KMS-11 (cell line): ENCODE measurements around the gene CRB2.

Source experiments
- H2AFZ ChIP-seq: fragments of 200-600 bp; sonication (generic); 2 replicates; pipeline ENCODE4 v1.6.1; 2016; ENCODE audit warnings: antibody characterized with exemption, mixed run types, low read depth
- H3K27ac ChIP-seq: fragments of 200-600 bp; sonication (generic); 2 replicates; pipeline ENCODE4 v1.6.1; 2016; ENCODE audit warnings: mild to moderate bottlenecking, mixed run types
- H3K27me3 ChIP-seq: fragments of 200-600 bp; sonication (generic); 2 replicates; pipeline ENCODE4 v1.6.1; 2017; ENCODE audit warnings: mild to moderate bottlenecking, low read depth, mixed run types, moderate library complexity; ENCODE audit not compliant: insufficient read depth
- H3K36me3 ChIP-seq: fragments of 200-600 bp; sonication (generic); 2 replicates; pipeline ENCODE4 v1.6.1; 2017; ENCODE audit warnings: mild to moderate bottlenecking, mixed run types; ENCODE audit not compliant: insufficient read depth
- H3K4me1 ChIP-seq: fragments of 200-600 bp; sonication (generic); 2 replicates; pipeline ENCODE4 v1.6.1; 2016; ENCODE audit warnings: mild to moderate bottlenecking, low read depth, mixed run types; ENCODE audit not compliant: poor library complexity, severe bottlenecking
- H3K4me2 ChIP-seq: fragments of 200-600 bp; sonication (generic); 2 replicates; pipeline ENCODE4 v1.7.0; 2016; ENCODE audit warnings: mild to moderate bottlenecking, mixed run types
- H3K4me3 ChIP-seq: fragments of 200-600 bp; sonication (generic); IDR thresholded peaks from 2 replicates; pipeline ENCODE4 v1.6.1; 2017; ENCODE audit warnings: low read depth, low read length, mixed read lengths; ENCODE audit not compliant: insufficient read depth
- H3K79me2 ChIP-seq: fragments of 200-600 bp; sonication (generic); 2 replicates; pipeline ENCODE4 v1.6.1; 2016; ENCODE audit warnings: low read depth, mixed run types; ENCODE audit not compliant: insufficient read depth
- H3K9ac ChIP-seq: fragments of 200-600 bp; sonication (generic); 2 replicates; pipeline ENCODE4 v1.6.1; 2016; ENCODE audit warnings: mild to moderate bottlenecking, mixed run types
- H4K20me1 ChIP-seq: fragments of 200-600 bp; sonication (generic); 2 replicates; pipeline ENCODE4 v1.6.1; 2016; ENCODE audit warnings: mild to moderate bottlenecking, mixed run types; ENCODE audit not compliant: insufficient read depth
- CTCF ChIP-seq: fragments of 200-600 bp; sonication (generic); conservative IDR thresholded peaks from 2 replicates; pipeline ENCODE4 v1.6.1; 2017; ENCODE audit warnings: low read depth, mild to moderate bottlenecking, antibody characterized with exemption, low read length, moderate library complexity, mixed read lengths

CRB2 gene

GRCh38 chr9:123375469-123376132 is 19.6 kb downstream of the CRB2 start:
- no peaks in the 10 kb centered on the region for H4K20me1 ChIP-seq
- H2AFZ ChIP-seq: no peak overlapping the region
- H3K4me2 ChIP-seq: no peak overlapping the region
- TF ChIP-seq CTCF: no peak
- no peaks in the 10 kb centered on the region for H3K4me1 ChIP-seq
- H3K27ac ChIP-seq: no peak overlapping the region
- H3K27me3 ChIP-seq: peaks cover 26% of the 10 kb centered on the region
- H3K4me3 ChIP-seq: no peak overlapping the region
- no peaks in the 10 kb centered on the region for H3K79me2 ChIP-seq
- H3K36me3 ChIP-seq: no peaks in the 10 kb centered on the region
- H3K9ac ChIP-seq: no peak overlapping the region

- no peak overlapping the region for H3K27ac ChIP-seq
Measured at GRCh38 chr9:123376218-123377071, 20.4 kb downstream of the CRB2 start.

GRCh38 chr9:123377211-123377971 is 21.4 kb downstream of the CRB2 start:
- Histone ChIP-seq H3K27me3 (peaks cover 15% of the 10 kb centered on the region), H4K20me1 (no peaks in the 10 kb centered on the region), H3K79me2 (no peaks in the 10 kb centered on the region), H3K9ac (no peak overlapping the region), H3K4me2 (no peak overlapping the region), H3K27ac (no peak overlapping the region), H3K4me1 (no peaks in the 10 kb centered on the region), H2AFZ (no peak overlapping the region), H3K4me3 (no peak overlapping the region), H3K36me3 (no peaks in the 10 kb centered on the region)
- no peak for TF ChIP-seq CTCF

More at GRCh38 chr9:123376218-123377071, 20.4 kb downstream of the CRB2 start:
- Histone ChIP-seq H3K27me3 (peaks cover 24% of the 10 kb centered on the region), H2AFZ (no peak overlapping the region), H4K20me1 (no peaks in the 10 kb centered on the region), H3K4me3 (no peak overlapping the region), H3K79me2 (no peaks in the 10 kb centered on the region), H3K4me1 (no peaks in the 10 kb centered on the region), H3K36me3 (no peaks in the 10 kb centered on the region), H3K9ac (no peak overlapping the region), H3K4me2 (no peak overlapping the region)
- TF ChIP-seq CTCF: no peak

GRCh38 chr9:123378025-123378424 is 22.0 kb downstream of the CRB2 start:
- Histone ChIP-seq H4K20me1 (no peaks in the 10 kb centered on the region), H3K79me2 (no peaks in the 10 kb centered on the region), H3K4me3 (no peak overlapping the region), H3K4me2 (no peak overlapping the region), H3K27me3 (peaks cover 10% of the 10 kb centered on the region; the same call in 1 of the 2 replicates), H3K36me3 (no peaks in the 10 kb centered on the region), H3K9ac (no peak overlapping the region), H3K27ac (no peak overlapping the region), H2AFZ (no peak overlapping the region), H3K4me1 (no peaks in the 10 kb centered on the region)
- TF ChIP-seq CTCF: no peak
